ENCODE measurements around the gene MRPL34.
"Not testable (repeated sequence)": the region's sequence is repeated elsewhere in the genome, so short reads cannot be mapped to it uniquely, and the experiment has no call there.

MRPL34 gene

DNA sequence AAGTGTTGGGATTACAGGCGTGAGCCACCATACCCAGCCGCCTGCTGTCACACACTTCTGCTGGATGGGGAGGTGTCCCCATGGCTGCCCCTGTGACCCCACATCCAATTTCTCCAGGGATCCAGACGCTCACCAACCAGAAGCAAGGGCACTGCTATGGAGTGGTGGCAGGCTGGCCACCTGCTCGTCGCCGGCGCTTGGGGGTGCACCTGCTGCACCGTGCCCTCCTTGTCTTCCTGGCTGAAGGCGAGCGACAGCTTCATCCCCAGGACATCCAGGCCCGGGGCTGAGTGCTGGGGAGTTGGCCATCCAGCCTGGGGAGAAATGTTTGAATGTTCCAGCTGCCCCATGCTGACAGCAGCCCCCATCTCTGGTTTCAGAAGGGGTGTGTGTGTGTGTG, 19.4 kb upstream of the MRPL34 start:
- DNase-seq, result no peak

DNA sequence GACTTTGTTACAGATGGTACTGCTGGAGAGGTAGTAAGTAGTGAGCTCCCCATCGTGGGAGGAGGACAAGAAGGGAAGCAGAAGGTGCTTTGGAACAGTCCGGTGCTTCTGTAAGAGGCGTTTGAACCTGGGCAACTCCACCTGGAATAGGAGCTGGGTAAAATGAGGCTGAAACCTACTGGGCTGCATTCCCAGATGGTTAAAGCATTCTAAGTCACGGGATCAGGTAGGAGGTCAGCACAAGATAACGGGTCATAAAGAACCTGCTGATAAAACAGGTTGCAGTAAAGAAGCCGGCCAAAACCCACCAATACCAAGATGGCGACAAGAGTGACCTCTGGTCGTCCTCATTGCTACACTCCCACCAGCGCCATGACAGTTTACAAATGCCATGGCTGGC, 18.9 kb upstream of the MRPL34 start:
- no peak for DNase-seq

DNA sequence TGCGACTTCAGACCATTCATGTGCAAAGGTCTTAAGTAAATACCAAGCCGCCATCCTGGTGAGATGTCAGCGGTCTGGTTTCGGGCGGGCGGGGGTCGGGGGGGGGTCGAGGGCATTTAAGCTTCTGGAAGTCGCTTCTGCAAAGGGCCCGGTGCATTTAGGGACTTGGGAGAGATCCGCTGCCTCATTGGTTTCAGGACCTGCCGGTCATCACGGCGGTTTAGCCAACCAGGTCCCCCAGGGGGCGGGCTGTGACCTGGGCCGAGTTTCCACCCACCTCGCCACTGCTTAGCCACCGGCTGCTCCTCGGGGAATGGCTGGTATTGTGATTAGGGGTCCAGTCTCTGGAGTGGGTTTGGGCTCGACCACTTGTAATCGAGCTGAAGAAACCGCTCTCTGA, 16.2 kb upstream of the MRPL34 start:
- DNase-seq, result peak; percentile 79

DNA sequence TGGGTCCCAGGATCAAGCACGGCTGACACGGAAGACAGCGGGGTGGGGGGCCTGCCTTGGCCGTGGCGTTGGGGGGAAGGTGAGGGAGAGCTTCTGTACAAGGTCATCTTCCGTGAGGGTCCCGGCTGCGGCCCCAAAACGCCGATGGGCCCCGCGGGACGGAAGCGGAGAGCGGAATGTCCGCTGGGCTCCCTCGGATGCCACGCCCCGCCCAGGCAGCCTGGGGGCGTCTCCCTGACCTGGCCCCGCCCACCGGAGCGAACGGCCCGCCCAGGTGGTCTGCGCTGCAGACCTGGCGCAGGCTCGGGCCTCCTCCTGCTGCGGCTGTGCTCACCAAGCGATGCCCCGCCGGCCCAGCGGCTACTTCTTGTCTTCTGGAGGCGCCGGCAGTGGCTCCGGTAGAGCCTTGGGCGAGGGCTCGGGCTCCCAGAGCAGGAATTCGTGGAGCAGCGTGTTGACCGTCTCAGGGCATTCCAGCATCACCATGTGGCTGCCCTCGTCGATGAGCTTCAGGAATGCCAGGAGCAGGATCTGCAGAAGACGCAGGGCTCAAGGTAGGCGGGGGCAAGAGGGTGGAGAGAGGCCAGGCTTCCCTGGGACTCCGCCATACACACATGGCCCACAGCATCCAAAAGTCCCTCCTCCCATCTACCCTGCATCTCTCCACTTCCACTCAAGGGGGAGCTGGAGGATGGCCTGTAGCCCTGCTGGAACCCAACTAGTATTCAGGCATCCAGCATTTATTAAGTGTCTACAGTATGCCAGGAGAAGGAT, 13.2 kb upstream of the MRPL34 start:
- peak; percentile 87 for DNase-seq

DNA sequence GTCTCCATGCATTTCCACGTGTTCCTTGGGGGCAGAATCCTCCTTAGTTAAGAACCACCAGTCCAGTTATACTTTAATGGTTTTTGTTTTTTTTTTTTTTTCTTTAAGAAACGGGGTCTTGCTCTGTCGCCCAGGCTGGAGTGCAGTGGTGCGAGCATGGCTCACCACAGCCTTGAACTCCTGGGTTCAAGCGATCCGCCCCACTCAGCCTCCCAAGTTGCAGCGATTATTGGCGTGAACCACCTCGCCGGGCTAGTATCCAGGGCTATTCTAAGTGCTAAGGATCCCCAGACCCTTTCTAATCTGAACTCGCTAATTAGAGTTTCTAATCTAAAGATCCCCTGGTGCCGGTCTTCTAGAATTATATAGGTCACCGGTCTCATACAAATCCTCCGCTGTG, 12.1 kb upstream of the MRPL34 start:
- no peak for DNase-seq

DNA sequence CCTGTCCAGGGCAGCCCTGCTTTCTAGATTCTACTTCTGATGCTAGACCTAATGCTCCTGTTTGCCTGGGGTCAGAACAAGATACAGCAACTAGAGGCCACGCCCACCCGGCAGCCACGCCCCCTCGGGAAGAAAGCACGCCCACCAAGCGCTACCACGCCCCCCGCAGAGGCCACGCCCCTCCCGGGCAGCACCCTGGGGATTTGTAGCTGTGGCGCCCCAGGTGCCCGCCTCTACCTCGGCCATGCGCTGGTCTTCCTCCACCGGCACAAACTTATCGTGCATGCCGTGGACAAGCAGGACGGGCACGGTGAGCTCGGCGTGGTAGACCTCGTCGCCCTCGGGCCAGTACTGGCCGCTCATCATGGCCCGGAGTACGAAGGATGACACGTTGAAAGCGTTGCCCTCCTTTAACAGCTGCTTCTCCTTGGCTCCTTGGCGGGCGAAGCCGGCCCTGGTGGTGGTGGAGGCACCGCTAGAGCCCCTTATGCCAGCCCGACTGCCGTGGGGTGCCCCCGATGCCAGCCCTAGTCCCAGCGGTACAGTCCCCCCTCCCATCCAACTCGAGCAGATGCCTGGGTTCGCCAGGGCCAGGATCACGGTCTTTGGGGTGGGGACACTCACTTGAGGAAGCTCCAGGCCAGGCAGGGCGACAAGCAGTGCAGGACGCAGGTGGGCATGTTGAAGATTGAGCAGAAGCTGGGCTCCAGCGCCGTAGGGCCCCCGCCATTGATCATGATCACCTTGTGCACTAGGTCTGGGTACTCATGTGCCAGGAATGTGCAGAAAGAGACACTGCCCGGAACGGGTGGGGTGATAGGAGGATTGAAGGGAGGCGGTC, 11.4 kb upstream of the MRPL34 start:
- peak; percentile 34 for DNase-seq

DNA sequence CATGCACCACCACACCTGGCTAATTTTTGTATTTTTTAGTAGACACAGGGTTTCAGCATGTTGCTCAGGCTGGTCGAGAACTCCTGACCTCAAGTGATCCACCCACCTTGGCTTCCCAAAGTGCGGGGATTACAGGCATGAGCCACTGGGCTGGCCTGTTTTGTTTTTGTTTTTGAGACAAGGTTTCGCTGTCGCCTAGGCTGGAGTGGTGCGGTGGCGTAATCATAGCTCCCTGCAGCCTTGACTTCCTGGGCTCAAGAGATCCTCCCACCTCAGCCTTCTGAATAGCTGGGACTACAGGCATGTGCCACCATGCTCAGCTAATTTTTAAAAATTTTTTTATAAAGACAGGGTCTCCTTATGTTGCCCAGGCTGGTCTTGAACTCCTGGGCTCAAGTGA, 10.1 kb upstream of the MRPL34 start:
- DNase-seq, result not testable (repeated sequence)

DNA sequence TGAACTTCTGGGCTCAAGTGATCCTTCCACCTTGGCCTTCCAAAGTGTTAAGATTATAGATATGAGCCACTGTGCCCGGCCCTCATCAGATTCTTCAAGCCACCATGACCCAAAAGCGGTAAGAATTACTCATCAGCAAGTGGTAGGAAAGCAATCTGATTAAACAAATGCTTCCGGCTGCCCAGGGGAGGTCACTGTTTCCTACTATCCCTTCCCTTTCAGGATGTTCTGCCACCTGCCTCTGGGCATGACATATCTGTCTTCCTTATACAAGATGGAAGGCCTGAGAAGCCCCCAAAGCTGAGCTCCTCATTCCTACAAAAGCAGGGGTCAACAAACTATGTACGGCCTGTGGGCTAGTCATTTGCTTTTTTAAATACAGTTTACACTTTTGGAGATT, 9.4 kb upstream of the MRPL34 start:
- no peak for DNase-seq

DNA sequence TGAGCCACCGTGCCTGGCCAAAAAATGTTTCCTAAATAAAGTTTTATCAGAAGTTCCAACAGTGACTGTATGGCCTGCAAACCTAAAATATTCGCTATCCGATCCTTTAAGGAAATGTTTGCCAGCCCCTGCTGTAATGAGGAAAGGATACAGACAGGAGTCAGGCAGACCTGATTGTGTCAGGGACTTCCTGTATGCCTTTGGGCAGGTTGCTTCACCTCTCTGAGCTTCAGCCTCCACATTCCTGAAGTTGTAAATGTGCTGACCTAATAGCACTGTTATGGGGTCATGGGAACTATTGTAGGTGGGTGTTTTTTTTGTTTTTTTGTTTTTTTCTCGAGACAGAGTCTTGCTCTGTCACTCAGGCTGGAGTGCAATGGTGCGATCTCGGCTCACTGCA, 8.7 kb upstream of the MRPL34 start:
- no peak for DNase-seq

DNA sequence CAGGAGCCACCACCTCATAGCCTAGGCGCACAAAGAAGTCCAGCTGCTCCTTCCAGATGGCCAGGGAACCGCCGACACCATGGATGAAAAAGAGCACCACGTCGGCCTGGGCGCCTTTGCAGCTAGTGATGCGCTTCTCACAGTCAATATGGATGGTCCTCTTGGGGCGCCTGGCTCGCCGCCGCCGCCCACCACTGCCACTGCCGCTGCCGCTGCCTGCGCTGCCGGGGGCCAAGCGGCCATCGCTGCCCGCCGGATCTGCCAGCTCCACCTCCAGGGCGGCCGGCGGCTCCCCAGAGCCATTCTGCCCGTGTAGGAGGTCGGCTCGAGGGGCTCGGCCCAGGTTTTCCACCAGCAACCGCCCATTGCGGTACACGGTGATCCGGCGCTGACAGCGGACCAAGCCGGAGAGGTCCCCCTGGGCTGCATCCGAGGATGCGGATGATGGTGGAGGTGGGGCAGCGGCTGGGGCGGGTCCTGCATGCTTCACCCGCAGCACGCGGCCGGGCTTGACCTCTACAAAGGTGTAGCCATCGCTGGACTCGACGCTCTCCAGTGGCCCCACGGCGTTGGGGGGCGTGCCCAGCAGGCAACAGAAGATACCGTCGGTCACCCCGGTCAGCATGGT, 4.6 kb upstream of the MRPL34 start:
- DNase-seq, result no peak

DNA sequence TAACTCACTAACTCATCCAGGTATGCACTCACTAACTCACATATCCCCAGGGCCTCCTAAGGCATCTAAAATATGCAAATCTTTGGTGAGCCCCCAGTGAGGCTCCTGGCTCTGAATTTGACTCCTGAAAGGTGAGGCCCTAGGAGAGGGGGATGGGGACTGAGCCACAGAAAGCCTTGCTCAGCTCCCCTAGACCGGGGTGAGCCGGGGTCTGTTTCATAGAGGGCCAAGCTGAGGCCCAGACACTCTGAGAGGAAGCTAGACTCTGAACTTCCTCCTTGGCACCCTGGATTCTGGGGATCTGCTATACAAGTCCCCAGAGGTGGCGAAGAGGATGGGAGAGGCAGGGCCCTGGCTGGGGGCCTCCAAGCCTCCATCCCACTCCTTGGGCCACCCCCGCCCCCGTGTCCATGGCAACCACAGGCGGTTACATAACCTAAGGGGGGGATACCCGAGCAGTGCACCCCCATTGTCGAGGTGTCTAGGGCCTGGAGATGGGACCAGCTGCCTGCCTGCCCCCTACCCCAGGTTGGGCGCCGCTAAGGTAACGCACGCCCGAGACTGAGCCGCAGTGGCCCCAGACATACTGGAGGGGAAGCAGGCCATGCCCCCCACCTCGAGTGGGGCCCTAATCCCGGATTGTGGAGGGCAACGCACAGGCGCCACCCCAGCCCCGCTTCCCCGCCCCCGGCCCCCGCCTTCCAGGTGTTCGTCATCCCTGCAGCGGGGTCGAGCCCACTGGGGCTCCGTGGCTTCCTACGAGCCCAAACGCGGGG, 3.1 kb upstream of the MRPL34 start:
- peak; percentile 52 for DNase-seq

DNA sequence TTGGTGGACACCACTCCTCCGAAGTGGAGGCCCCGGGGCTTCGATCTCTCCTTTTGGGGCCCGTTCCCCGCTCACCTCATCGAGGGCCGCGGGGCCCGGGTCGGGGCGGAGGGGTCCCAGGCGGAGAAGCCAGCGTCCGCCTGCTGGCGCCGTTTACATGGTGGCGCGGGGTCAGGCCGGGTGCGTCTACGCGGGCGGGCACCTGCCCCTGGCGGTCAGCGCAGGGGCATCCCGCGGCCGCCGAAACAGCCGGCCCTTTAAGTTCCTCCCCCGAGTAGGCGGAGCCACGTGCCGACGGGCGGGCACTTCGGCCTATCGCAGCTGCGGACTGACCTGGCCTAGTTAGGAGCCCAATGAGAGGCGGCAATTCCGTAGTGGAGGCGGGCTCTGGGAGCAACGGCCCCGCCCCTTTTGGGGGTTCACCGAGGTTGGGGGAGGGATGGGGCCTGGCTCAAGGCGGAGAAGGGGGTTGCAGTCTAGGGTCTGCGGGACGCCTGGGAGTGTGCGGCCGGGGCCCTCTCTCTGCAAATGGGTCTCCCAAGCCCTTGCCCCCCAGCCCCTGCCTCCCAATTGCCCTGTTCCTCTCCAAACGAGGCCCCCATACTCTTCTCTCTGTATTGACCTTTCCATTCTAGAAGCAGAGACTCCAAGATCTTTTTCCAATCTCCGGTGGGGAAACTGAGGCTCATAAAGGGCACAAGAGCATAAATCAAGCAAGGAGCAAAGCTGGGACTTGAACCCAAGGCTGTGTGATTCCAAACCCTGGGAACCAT, 2.3 kb upstream of the MRPL34 start, which contains the start of gene ABHD8:
Gene ABHD8 (minus strand): TSS at position 259 of the 773 bp plus-strand sequence. CDS start 1,809 bp downstream, outside the sequence.
- peak; percentile 98 for DNase-seq

DNA sequence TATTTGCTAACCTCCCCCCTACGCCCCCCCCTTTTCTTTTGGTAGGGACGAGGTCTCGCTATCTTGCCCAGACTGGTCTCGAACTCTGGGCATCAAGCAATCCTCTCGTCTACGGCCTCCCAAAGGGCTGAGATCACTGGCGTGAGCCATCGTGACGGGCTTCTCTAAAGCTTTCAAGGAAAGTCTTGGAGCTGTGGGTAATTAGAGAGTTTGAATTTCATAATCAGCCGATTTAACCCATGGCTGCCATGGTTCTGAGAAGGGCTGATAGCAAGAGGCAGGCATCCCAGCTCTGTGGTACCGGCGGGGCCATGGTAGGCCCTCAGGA, 1.8 kb upstream of the MRPL34 start:
- no peak for DNase-seq

DNA sequence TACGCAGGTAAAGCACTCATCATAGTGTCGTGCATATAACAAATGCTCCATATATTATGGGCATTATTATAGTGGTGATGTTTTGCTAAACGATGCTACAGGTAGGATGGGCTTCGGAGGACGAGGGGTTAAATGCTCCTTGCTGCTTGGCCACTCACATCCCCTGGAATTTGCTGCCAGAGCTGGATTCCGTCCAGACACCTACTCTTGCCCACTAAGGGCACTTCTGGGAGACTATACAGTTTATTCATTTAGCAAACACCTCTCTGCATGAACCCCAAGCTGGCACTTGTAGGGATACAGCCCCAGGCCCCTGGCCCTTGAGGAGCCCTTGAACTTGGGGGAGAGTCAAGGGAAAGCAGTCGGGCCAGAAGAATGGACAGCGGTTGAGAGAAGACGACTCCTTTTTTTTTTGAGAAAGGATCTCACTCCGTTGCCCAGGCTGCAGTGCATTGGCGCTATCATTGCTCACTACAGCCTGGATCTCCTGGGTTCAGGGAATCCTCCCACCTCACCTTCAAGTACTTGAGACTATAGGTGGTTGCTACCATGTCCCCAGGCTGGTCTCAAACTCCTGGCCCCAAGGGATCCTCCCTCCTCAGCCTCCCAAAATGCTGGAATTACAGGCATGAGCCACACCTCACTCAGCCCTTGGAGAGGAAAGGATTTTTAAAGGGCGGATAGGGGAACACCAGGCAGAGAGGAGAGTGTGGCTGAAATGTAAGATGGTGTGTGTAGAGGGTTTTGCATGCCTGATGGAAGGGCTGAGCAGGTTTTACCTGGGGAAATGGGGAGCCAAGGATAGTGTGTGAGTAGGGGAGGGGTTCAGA, 1.1 kb upstream of the MRPL34 start:
- no peak for DNase-seq

DNA sequence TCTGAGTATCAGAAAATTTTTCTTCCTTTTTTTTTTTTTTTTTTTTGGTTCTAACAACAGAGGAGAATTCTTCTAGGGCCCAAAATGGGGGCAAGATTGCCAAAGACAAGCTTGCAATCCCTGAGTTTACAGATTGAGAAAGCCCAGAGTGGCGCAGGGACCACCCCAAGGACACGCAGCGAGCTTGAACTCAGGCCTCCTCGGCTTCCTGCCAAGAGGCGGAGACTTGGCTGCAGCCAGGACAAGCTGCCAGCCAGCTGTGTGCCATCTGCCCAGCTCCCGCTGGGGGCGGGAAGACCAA, 506 bp upstream of the MRPL34 start:
- no peak for DNase-seq

DNA sequence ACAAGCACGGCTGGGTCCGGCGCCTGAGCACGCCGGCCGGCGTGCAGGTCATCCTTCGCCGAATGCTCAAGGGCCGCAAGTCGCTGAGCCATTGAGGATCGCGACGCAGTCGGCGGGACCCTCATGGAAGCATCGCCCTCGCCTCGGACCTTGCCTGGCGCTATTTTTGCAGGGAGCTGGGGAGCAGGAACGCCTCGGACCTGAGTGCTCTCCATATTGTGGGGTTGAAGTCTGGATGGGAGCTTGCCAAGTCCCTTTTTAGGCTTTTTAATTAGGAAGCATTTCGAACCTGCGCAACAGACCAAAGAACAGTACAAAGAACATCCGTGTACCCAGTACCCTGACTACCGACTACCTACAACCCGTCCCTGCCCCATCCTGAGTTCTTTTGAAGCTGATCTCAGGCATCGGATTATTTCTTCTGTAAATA, 628 bp downstream of the MRPL34 start:
- no peak for DNase-seq

DNA sequence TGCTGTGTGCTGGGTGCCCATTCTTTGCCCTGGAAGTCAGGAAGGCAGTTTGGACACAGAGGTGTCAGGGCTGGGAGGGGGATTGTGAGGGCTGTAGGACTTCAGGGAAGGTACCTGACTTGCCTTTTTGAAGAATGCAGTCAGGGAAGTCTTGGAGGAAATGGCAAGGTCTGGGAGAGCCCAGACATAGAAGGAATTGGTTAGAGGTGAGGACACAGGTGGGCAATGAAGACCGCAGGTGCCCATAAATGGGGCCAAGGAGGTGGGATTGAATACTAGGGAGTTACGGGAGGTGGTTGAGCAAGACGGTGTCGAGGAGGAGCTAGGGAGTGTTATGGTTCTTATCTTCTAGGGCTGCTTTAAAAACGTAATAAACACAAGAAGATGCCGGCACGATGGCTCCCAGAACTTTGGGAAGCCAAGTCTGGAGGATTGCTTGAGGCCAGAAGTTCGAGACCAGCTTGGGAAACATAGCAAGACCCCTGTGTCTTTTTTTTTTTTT, 2.3 kb downstream of the MRPL34 start:
- no peak for DNase-seq

DNA sequence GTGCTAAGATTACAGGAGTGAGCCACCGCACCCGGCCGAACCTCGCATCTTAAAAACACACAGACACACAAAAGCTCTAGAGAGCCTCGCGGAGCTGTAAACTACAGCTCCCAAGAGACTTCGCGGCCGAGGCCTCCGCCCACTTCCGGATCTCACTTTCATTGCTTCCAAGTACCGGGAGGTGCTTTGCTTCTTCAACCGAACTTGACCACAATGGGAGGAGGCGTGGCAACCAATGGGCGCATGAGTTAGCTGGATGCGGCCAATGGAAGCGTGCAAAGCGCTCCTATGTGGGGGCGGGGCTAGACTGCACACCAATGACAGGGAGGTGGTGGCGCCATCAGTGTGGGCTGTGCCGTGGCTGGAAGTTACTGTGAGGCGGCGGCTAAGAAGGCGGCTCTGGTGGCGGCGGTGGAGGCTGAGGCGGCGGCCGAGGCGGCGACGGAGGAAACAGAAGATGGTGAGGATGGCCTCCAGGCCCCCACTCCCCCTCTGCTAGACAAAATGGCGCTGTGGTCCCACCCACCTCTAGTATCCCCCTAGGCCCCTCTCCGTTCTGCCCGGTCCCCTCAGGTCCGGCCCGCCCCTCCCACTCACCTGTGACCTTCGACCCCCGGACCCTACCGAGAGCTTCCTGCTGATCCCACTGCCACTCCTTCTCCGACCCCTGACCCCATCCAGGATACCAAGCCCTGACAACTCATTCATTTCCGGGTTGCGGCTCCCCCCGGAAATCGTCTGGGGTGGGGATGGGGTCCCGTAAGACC, 3.7 kb downstream of the MRPL34 start, which contains the start of gene DDA1:
Gene DDA1 (plus strand): TSS at position 366 of the 767 bp plus-strand sequence. CDS start 92 bp downstream, at position 458.
- DNase-seq, result peak; percentile 100

DNA sequence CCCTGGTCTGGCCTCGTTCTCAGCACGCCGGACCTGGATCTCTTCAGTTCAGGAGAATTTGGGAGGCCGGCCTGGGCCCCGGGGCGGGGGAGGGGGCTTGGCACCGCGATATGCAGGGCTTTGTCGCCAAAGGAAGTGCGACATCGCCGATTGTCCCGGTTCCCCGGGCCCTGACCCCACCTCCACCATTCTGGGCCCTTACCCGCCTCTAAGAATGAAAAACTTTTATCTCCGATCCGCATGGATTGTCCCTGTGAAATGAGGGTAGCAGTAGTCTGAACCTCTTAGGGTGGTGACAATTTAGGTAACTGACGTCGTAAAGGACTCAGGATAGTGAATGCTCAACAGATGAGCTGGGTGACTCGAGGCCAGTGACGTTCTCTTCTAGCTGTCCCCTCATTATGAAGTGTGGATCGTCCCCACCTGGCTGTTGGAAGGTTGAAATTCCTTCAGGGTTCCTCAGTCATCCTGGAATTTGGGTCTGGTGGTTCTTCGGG, 4.3 kb downstream of the MRPL34 start:
- DNase-seq, result no peak
